Non-pigmented ciliary epithelial cell (primary cell): ENCODE measurements around the gene SLC19A3.
A peak's percentile ranks its signal among the peaks of the same experiment; 100 is the strongest.
"Not testable (repeated sequence)": the region's sequence is repeated elsewhere in the genome, so short reads cannot be mapped to it uniquely, and the experiment has no call there.

Experiments used
- DNase-seq: peaks from one replicate; pipeline ENCODE4 v3.0.0-alpha.2; 2010; ENCODE audit warnings: low read depth

SLC19A3 gene

DNA sequence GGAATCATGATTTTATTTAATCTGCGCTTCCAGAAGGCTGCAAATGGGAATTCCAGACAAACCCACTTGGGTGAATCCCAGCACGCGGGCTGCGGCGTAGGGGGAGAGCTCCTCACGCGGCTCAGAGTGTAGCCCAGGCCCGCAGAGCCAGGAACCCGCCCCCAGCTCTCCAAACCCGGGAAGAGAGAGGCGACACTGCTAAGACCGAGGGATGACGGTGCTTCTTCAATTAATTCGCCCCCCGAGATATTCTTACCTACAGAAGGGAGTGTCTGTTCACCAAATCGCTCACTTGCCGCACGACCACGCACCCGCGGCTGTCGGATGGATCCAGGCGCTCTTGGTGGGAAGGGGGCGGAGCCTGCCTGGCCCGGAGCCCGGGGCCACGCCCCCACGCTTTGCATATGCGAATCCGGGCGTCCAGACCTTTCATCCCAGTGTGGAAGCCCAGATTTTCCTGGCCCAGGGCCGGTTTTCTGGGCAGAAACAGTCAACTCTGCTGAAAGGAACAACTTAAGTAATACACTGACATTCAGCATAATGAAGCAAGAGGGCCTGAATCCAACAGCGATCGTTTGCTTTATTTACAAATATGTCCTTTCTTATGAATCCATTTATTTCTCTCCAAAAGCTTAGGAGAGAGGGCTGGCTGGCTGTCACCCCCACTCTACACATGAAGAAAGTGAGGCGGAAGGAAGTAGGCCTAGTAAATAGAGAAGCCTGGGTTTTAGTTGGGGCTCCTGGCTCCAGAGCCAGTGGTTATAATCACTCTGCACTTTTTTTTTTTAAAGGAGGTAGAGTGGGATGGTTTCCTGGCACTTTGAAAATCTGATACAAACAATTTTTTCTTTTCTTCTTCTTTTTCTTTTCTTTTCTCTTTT is at the start of gene SLC19A3:
TSS of gene SLC19A3 (minus strand) at position 342 of the 881 bp plus-strand sequence. CDS start 15,710 bp downstream, outside the sequence.
- DNase-seq: no peak

DNA sequence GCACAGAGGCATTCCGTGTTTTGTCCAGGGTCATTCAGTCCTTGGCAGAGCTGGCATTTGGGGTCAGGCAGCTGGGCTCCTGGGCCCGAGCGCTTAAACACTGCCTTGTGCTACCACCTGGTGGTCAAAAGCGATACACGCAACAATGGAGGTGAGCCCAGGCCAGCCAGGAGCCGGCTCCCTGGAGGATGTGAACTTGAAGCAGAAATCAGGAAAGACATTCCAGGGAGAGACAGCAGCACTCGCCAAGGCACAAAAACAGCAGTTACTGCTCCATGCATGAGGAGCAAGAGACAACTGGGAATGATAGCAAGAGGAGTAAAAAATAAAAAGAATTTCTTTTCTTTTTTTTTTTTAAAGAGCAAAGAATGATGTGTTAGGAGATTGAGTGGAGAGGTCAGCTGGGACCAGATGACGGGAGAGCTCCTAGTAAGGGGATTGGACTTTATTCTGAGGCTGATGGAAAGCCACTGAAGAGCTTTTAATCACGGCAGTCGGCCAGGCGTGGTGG is 48.6 kb upstream of the SLC19A3 start:
- DNase-seq: peak; percentile 28

DNA sequence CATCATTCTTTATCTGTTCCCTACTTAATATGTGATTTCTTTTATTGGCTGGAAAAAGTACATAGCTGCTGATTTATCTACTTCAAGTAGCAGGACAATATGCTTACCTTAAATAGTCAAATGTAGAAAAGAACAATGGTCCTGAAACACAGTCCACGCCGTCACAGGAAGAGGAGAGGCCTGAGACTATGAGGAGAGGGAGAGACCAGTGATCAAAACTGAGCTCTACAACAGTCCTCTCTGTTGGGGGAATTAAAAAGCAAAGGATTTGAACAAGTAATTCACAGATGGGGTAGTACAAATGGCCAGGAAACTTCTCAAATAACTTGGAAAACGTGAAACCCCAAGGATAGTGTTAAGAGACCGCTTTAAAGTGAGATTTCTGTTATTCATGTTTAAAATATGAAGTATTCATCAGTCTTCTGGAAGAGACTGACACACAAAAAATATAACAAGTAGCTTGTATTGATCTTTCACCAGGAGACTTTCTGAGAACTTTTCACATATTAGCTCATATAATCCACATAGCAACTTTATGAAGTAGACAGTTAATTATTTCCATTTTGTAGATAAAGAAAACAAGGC is 48.1 kb upstream of the SLC19A3 start:
- DNase-seq: no peak

DNA sequence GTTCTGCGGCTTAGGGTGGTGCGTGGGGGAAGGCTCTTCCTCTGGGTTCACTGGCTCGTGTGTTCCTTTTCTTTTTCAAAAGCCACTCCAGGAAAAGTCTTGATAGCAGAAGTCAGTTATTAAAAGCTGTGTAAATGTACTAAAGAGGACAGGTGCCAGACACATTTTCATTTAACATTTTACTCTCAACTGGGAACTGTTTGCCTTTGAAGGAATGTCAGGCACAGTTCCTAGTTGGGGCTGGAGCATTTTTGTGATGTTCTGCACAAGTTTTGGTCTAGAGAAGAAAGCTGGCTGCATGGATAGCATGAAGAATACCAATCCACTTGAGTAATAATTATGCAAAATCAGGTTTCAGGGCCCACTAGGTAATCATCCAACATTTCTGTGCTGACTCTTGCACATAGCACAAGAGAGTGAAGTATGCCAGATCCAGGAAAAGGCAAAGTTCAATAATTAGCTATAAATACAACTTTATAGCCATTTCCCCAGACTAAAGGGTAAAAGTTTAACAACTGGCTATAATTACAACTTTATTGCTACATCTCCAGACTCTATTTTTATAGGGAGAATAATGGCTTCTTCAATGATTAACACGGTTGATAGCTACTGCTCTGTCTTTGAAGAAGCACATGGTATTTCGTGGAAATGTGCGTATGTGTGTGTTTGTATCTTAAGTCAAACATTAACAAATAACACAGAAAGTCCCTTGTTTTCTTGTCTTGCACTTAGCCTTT is 44.1 kb upstream of the SLC19A3 start:
- no peak for DNase-seq

DNA sequence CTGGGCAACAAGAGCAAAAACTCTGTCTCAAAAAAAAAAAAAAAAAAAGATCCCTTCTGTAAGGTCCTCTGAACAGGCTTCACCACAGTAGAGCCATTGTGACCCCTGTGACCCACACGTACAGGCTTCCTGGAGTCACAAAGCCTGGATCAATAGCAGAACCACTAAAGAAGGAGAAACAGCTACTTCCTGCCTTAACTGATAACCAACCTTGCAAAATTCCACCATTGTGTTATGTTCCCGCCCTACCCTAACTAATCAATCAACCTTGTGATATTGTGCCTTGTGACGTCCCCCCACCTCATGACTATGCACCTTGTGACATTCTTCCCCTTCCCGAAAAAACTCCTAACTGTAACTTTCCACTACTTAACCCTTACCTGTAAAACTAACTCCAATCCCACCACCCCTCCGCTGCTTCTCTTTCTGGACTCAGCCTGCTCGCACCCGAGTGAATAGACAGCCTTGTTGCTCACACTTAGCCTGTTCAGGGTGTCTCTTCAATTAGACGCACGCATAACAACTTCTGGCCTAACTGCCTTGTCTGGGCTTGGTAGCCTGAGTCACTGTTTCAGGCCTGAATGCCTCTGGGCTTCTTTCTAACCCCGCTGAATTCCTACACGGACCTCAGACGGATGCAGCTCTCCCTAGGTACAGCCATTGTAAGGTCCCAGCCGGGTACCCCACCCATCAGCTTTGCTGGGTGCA is 41.7 kb upstream of the SLC19A3 start:
- DNase-seq: peak; percentile 22

DNA sequence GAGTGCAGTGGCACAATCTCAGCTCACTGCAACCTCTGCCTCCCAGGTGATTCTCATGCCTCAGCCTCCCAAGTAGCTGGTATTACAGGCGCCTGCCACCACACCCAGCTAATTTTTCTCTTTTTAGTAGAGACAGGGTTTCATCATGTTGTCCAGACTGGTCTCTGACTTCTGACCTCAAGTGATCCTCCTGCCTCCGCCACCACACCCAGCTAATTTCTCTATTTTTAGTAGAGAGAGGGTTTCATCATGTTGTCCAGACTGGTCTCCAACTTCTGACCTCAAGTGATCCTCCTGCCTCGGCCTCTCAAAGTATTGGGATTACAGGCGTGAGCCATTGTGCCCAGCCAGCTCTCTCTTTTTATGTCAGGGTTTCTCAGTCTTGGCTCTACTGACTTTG is 38.4 kb upstream of the SLC19A3 start:
- not testable (repeated sequence) for DNase-seq

DNA sequence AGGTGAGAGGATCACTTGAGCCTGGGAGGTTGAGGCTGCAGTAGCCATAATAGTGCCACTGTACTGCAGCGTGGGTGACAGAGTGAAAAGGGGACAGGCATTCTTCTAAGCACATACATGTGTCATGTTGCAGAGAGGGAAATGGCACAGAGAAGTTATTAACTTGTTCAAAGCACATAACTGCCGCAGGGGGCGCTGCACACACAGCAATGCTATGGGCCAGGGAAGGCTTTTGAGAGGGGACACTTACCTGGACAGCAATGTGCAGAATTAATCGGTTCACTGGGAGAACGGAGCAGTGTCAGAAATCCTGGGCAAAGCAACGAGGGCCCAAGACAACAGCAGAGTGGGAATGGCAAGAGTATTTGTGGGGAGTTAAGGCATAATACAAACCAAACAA is 30.3 kb upstream of the SLC19A3 start:
- DNase-seq: no peak

DNA sequence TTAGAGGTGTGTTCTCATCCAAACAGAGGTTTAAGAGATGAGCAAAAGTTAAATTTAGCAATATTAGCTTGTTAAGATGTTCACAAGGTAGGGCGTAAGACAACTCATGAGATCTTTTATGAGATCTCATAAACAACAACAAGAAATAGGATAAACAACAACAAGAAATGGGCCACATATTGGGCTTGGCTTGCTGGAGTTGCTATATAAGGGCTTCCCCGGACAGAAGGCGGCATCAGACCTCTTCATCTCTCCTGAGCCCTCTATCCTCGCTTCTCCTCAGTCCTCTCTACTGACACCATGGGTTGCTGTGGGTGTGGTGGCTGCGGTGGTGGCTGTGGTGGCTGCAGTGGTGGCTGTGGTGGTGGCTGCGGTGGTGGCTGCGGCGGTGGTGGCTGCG is 27.8 kb upstream of the SLC19A3 start, which contains the start of gene SCYGR8:
TSS of gene SCYGR8 (plus strand) at position 301 of the 400 bp plus-strand sequence. CDS start at position 301, 0 bp downstream.
- DNase-seq: no peak

DNA sequence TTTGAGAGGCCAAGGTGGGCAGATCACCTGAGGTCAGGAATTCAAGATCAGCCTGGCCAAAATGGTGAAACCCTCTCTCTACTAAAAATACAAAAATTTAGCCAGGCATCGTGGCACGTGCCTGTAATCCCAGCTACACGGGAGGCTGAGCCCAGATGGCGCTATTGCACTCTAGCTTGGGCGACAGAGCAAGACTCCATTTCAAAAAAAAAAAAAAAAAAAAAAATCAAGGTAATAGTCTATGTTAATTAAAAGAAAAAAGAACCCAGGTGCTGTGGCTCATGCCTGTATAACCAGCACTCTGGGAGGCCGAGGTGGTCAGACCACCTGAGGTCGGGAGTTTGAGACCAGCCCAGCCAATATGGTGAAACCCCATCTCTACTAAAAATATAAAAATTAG is 22.9 kb upstream of the SLC19A3 start:
- DNase-seq: not testable (repeated sequence)

DNA sequence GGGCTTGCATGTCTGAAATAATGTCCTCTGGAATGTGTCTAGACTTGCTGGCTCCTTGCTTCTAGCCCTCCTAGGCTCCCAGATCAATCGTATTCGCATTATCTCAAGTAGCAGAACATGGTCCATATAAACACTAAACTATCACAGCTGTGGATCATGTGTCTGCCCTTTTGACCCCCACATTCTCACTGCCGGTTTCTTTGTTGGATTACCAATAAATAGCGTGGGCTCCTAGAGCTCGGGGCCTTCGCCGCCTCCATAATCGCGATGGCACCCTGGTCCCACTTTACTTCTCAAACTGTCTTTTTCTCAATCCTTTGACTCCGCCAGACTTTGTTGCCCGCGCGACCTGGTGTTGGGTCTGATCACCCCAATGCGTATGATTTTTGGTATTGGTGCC is 21.5 kb upstream of the SLC19A3 start:
- DNase-seq: no peak

DNA sequence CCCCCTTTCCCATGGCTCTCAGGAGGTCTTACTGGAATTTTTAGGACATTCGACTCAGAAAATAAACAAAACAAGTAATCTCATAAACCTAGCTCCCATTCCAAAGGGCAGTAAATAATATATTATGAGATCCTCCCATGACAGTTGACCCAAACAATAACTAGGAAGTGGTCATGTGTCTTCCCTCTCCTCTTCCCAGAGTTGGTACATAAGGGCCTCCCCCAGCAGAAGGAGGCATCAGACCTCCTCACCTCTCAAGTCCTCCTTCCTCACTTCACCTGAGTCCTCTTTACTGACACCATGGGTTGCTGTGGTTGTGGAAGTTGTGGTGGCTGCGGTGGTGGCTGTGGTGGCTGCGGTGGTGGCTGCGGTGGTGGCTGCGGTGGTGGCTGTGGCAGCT is 10.2 kb upstream of the SLC19A3 start, which contains the start of gene SCYGR7:
TSS of gene SCYGR7 (plus strand) at position 301 of the 400 bp plus-strand sequence. CDS start at position 301, 0 bp downstream.
- no peak for DNase-seq

DNA sequence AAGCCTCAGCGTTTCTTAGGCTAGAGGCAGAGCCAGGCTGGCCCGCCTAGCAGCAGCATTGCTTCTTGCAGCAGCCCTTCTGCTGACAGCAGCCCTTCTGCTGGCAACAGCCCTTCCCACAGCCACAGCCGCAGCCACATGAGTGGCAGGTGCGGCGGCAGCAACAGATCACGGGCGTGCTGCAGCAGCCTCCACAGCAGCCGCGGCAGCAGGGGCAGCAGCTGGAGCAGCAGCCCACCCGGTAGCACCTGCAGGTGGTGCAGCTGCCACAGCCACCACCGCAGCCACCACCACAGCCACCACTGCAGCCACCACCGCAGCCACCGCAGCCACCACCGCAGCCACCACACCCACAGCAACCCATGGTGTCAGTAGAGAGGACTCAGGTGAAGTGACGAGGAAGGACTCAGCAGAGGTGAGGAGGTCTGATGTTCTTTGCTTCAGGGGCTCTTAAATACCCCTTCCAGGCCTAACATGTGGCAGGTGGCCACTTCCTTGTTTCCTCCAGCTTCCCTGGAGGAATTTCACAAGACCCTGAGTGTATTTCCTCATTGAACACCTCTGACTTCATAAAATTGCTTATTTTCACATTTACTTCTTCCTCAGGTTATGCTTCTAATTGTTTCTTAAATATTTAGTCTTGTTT is 6.7 kb upstream of the SLC19A3 start, which contains the start of gene SCYGR6:
TSS of gene SCYGR6 (minus strand) at position 364 of the 646 bp plus-strand sequence. CDS start at position 364, 0 bp downstream.
- DNase-seq: no peak

DNA sequence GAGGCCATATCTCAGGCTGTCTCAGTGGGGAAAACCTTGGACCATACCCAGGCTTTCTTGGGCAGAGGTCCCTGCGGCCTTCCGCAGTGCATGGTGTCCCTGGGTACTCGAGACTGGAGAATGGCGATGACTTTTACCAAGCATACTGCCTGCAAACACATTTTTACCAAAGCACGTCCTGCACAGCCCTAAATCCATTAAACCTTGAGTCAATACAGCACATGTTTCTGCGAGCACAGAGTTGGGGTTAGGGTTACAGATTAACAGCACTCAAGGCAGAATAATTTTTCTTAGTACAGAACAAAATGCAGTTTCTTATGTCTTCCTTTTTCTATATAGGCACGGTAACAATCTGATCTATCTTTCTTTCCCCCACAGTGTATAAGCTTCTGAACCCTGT is 5.0 kb upstream of the SLC19A3 start:
- not testable (repeated sequence) for DNase-seq

DNA sequence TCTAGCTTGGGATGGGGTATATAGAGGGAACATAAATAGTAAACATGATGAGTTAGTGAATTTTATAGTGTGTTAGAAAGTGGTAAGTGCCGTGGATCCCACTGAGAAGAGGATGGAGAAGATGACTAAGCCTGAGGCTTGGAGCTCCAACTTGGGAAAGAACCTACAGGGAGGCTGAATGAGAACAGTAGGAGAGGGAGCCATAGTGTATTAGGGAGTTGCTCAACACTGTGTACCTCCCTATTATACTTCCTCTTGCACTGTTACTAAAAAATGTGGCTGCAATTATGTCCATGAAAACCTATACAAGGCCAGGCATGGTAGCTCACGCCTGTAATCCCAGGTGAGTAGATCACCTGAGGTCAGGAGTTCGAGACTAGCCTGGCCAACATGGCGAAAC is 2.9 kb upstream of the SLC19A3 start:
- DNase-seq: no peak

DNA sequence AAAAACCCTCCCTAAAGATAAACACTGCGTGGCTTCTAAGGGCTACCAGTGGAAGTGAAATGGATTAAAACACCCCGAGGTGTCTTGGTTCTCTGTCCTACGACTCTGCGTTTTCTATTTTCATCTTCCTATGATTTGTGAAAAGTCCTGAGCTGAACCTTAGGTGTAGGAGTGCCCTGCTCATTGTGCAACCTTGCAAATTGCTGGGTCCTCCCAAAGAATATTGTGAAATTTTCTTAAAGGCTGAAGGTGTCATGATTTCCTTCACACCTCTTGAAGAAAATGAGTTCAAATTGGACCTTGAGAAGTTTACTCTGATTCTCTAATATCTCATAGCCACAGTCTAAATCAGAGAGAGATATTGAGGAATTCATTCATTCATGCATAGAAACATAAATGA is 1.8 kb upstream of the SLC19A3 start:
- DNase-seq: no peak

DNA sequence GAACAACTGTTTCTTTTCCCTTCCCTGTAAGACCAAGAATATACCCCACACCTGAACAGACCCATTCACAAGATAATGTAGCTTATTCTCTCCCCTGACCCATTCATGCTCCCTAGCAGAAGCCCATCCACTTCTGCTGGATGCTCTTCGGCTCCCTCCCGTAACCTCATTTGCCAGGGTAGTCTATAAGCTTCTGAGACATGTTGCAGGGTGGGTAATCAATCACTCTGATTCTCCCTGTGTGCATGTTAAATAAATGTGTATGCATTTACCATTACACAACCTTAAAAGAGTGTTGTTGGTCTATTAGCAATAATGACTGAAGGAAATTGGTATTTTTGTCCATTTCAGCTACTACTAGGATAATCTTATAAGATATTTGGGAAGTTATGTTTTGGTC is 1.3 kb downstream of the SLC19A3 start:
- DNase-seq: no peak

DNA sequence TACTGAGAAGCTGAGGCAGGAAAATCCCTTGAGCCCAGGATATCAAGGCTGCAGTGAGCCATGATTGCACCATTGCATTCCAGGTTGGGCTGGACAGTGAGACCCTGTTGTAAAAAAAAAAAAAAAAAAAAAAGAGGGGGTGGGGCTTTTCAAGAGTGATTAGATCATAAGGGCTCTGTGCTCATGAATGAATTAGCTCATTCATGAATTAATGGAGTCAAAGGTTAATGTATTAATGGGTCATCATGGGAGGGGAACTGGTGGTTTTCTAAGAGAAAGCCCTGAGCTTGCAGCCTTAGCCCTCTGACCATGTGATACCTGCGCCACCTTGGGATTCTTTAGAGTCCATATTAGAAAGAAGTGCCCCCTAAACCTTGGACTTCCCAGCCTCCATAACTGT is 4.5 kb downstream of the SLC19A3 start:
- DNase-seq: no peak

DNA sequence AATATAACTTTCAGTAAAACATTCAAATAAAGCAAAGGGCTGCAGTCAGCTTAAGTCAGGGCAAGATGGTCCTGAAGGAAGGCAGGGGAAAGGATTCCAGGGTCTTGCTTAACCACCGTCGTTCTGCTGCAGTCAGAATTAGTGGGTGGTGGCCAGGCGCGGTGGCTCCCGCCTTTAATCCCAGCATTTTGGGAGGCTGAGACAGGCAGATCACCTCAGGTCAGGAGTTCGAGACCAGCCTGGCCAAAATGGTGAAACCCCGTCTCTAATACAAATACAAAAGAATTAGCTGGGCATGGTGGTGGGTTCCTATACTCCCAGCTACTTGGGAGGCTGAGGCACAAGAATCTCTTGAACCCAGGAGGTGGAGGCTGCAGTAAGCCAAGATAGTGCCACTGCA is 6.8 kb downstream of the SLC19A3 start:
- DNase-seq: no peak

DNA sequence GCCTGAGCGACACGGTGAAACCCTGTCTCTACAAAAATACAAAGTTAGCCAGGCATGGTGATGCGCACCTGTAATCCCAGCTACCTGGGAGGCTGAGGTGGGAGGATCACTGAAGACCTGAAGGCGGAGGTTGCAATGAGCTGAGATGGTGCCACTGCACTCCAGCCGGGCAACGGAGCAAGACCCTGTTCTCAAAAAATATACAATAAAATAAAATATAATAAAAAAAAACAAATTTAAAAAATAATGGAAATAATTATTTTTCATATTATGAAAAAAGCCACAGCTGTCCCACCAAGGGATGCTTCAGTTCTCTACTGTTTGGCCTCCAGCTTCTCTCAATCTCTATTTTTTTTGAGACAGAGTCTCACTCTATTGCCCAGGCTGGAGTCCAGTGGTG is 10.4 kb downstream of the SLC19A3 start:
- DNase-seq: no peak

DNA sequence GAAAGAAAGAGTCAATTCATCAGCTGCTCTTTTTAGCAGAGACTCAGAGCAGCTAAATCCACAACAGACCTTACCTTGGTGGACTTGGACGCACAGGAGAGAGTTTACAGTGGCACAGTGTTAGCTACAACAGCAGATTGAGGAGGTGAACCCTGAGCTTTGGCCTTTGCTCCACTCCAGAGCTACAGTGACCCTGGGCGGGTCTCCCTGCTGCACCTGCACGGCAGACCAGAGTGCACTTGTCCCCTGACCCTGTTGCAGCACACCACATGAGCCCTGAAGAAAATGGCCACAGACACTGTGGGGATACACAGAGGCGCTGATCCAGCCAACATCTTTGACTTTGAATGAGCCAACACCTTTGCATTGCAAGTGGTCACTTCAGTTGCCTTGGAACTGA is 11.0 kb downstream of the SLC19A3 start:
- no peak for DNase-seq

DNA sequence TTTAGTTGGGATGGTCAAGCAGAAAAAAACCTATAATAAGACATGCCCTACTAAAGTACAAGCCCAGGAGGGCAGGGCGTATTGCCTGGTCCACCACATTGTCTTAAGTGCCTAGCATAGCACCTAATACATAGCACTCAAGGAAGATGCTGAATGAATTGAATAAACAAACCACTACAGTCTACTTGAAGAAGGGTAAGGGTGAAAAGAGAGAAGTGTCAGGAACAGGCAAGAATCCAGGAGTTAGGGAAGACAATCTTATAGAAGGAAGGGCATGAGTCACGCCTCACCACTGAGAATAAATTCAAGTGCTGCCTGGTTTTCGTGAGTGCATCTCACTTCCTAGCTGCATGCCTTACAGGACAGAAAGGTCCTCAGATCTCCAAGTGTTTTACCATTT is 13.9 kb downstream of the SLC19A3 start:
- DNase-seq: no peak
